ENCODE measurements around the gene PPEF1.

GRCh38 chrX:18828832-18829404 is 121.5 kb downstream of the PPEF1 start:
- TF ChIP-seq CTCF (IDR thresholded peaks at IDR 0.05) (no peak), POLR2A (IDR thresholded peaks at IDR 0.05) (no peak)
